ENCODE results near the gene COL6A5. TPM values are rescaled to one million over a fixed set of nuclear protein-coding genes. Genes with fewer than 3 reads are reported as not detected.

Gene COL6A5
- total and polyA plus RNA-seq, 2 of the 13 experiments (the other 11 are each of a cell fraction or from before 2014, with no cell fraction given): not detected

DNA sequence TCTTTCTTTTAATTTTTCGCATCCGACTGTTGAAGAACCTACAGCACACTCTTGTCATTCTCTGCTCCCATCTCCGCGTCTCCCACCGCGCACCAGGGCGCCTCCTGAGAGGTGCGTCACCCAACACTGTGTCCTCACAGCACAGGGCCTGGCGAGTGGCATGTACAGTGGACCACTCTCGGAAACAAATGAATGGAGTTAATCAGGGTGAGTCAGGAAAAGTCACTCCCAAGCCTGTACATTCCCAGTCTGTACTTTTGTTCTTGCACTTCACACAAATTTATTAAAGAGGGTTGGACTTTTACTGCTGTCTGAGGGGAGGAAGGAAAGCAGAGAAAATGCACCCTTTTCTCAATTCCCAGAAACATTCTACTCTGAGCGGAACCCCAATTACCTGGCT is 172.1 kb downstream of the COL6A5 start:
- Histone ChIP-seq H2AFZ (ENCODE audit: low read length) (no peak overlapping the region), H3K79me2 (ENCODE audit: insufficient read depth, low read length) (no peaks in the 10 kb centered on the region), H3K27ac (ENCODE audit: extremely low read length, insufficient read depth, low read length) (no peak overlapping the region), H3K36me3 (replicated peaks in 1 of 2; ENCODE audit: control insufficient read depth in 1 of 2, insufficient read depth in 2 of 2, low read length in 2 of 2) (no peaks in the 10 kb centered on the region), H3K4me3 (replicated peaks in 1 of 3; ENCODE audit: insufficient read depth in 1 of 3, low read depth in 2 of 3, low read length in 3 of 3) (no peak overlapping the region), H3K9me3 (ENCODE audit: low read length) (no peaks in the 10 kb centered on the region), H3K4me1 (ENCODE audit: insufficient read depth, low read length) (no peaks in the 10 kb centered on the region), H3K9ac (ENCODE audit: insufficient read depth, low read depth, low read length) (no peak overlapping the region), H3K4me2 (ENCODE audit: low read depth, low read length) (no peak overlapping the region), H4K20me1 (ENCODE audit: insufficient read depth, low read length) (no peaks in the 10 kb centered on the region), H3K27me3 (ENCODE audit: control insufficient read depth in 1 of 2, insufficient read depth in 2 of 2, low read length in 2 of 2) (peaks cover 0 to 20% of the 10 kb centered on the region in 2 experiments; a peak in 2 of 5 replicates)
- 12% methylated on average over 11 of the region's 11 CpGs for WGBS (ENCODE audit: low lambda C conversion rate)
- ATAC-seq (no peak), DNase-seq (ENCODE audit: low spot score) (no peak), FAIRE-seq (no peak)
- in situ Hi-C loops (cut with HindIII; ENCODE audit: extremely low pct_ligation_motif_present, low pct_unique_long_range_greater_than_20kb): no loop called here
- ChIA-PET CTCF (ENCODE audit: low intra/inter-chr PET ratio, low total read pairs) (no interaction called here), POLR2A (no interaction called here)
- TF ChIP-seq ZNF543 (CRISPR knock-in tag; IDR thresholded peaks at IDR 0.05) (no peak), NFIC (IDR thresholded peaks at IDR 0.05; ENCODE audit: low read length) (no peak), HOXA5 (CRISPR knock-in tag; IDR thresholded peaks at IDR 0.05) (no peak), ZNF317 (CRISPR knock-in tag; IDR thresholded peaks at IDR 0.05) (no peak), ZNF607 (CRISPR knock-in tag; IDR thresholded peaks at IDR 0.05; ENCODE audit: borderline replicate concordance) (no peak), RFX5 (IDR thresholded peaks at IDR 0.05; ENCODE audit: low read depth, low read length) (no peak), RFXAP (CRISPR knock-in tag; IDR thresholded peaks at IDR 0.05; ENCODE audit: borderline replicate concordance) (no peak)
- TF ChIP-seq, protein P1, sequence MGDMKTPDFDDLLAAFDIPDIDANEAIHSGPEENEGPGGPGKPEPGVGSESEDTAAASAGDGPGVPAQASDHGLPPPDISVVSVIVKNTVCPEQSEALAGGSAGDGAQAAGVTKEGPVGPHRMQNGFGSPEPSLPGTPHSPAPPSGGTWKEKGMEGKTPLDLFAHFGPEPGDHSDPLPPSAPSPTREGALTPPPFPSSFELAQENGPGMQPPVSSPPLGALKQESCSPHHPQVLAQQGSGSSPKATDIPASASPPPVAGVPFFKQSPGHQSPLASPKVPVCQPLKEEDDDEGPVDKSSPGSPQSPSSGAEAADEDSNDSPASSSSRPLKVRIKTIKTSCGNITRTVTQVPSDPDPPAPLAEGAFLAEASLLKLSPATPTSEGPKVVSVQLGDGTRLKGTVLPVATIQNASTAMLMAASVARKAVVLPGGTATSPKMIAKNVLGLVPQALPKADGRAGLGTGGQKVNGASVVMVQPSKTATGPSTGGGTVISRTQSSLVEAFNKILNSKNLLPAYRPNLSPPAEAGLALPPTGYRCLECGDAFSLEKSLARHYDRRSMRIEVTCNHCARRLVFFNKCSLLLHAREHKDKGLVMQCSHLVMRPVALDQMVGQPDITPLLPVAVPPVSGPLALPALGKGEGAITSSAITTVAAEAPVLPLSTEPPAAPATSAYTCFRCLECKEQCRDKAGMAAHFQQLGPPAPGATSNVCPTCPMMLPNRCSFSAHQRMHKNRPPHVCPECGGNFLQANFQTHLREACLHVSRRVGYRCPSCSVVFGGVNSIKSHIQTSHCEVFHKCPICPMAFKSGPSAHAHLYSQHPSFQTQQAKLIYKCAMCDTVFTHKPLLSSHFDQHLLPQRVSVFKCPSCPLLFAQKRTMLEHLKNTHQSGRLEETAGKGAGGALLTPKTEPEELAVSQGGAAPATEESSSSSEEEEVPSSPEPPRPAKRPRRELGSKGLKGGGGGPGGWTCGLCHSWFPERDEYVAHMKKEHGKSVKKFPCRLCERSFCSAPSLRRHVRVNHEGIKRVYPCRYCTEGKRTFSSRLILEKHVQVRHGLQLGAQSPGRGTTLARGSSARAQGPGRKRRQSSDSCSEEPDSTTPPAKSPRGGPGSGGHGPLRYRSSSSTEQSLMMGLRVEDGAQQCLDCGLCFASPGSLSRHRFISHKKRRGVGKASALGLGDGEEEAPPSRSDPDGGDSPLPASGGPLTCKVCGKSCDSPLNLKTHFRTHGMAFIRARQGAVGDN (CRISPR knock-in tag; IDR thresholded peaks at IDR 0.05): no peak
- TF ChIP-seq, protein P2, sequence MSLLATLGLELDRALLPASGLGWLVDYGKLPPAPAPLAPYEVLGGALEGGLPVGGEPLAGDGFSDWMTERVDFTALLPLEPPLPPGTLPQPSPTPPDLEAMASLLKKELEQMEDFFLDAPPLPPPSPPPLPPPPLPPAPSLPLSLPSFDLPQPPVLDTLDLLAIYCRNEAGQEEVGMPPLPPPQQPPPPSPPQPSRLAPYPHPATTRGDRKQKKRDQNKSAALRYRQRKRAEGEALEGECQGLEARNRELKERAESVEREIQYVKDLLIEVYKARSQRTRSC (CRISPR knock-in tag; IDR thresholded peaks at IDR 0.05; ENCODE audit: low read depth): no peak
- TF ChIP-seq, protein P3, sequence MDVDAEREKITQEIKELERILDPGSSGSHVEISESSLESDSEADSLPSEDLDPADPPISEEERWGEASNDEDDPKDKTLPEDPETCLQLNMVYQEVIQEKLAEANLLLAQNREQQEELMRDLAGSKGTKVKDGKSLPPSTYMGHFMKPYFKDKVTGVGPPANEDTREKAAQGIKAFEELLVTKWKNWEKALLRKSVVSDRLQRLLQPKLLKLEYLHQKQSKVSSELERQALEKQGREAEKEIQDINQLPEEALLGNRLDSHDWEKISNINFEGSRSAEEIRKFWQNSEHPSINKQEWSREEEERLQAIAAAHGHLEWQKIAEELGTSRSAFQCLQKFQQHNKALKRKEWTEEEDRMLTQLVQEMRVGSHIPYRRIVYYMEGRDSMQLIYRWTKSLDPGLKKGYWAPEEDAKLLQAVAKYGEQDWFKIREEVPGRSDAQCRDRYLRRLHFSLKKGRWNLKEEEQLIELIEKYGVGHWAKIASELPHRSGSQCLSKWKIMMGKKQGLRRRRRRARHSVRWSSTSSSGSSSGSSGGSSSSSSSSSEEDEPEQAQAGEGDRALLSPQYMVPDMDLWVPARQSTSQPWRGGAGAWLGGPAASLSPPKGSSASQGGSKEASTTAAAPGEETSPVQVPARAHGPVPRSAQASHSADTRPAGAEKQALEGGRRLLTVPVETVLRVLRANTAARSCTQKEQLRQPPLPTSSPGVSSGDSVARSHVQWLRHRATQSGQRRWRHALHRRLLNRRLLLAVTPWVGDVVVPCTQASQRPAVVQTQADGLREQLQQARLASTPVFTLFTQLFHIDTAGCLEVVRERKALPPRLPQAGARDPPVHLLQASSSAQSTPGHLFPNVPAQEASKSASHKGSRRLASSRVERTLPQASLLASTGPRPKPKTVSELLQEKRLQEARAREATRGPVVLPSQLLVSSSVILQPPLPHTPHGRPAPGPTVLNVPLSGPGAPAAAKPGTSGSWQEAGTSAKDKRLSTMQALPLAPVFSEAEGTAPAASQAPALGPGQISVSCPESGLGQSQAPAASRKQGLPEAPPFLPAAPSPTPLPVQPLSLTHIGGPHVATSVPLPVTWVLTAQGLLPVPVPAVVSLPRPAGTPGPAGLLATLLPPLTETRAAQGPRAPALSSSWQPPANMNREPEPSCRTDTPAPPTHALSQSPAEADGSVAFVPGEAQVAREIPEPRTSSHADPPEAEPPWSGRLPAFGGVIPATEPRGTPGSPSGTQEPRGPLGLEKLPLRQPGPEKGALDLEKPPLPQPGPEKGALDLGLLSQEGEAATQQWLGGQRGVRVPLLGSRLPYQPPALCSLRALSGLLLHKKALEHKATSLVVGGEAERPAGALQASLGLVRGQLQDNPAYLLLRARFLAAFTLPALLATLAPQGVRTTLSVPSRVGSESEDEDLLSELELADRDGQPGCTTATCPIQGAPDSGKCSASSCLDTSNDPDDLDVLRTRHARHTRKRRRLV (CRISPR knock-in tag; IDR thresholded peaks at IDR 0.05): no peak
- BruUV-seq (replicated peaks): no TSS peak
- intact Hi-C loops (cut with micrococcal nuclease; ENCODE audit: unreplicated experiment): no loop called here
